Prostate gland (tissue), 2 donors: ENCODE data around the gene GTSE1. TPM values are rescaled to one million over a fixed set of nuclear protein-coding genes. Genes with fewer than 3 reads are reported as not detected.

Source experiments
- DNase-seq: peaks from one replicate; pipeline ENCODE4 v3.0.0-alpha.2; 2019; ENCODE audit warnings: low spot score
- H3K27ac ChIP-seq, 2 donors: fragments of 200-600 bp; sonication (generic); 2 replicates each; pipeline ENCODE4 v1.5.1; 2017 to 2019
- H3K27me3 ChIP-seq: fragments of 200-600 bp; sonication (generic); replicated peaks from 2 replicates; pipeline ENCODE4 v1.5.1; 2019; ENCODE audit not compliant: insufficient read depth
- H3K36me3 ChIP-seq, 2 donors: fragments of 200-600 bp; sonication (generic); 1 replicate in 1 of 2; 2 replicates in 1 of 2; pipeline versions ENCODE4 v1.5.1 to v1.8.1; 2017 to 2019
- H3K4me1 ChIP-seq: fragments of 200-600 bp; sonication (generic); replicated peaks from 2 replicates; pipeline ENCODE4 v1.5.1; 2019
- H3K4me3 ChIP-seq, 2 donors: fragments of 200-600 bp; sonication (generic); 2 replicates each; pipeline ENCODE4 v1.5.1; 2017 to 2019
- H3K9me3 ChIP-seq: fragments of 200-600 bp; sonication (generic); 2 replicates; pipeline ENCODE4 v1.5.1; 2017
- POLR2A ChIP-seq: fragments of 450-650 bp; IDR thresholded peaks from one replicate; pipeline ENCODE4 v1.6.1; 2016; ENCODE audit warnings: antibody characterized with exemption, mild to moderate bottlenecking
- POLR2AphosphoS5 ChIP-seq: sonication (generic); formaldehyde crosslinking; IDR thresholded peaks from one replicate; pipeline ENCODE4 v1.6.1; 2017; ENCODE audit warnings: antibody characterized with exemption
- WGBS: methylation state at CpG from one replicate; pipeline ENCODE4 v1.1.5; 2018; 5-methylcytosine and 5-hydroxymethylcytosine counted together
- intact Hi-C: fragments of 100-400 bp; cut with DNase I; formaldehyde crosslinking; loops from one replicate; pipeline ENCODE4 v1.14.2; 2022
- total RNA-seq, 2 donors: library from RNA; depleted of rRNA; stranded (reverse); fragments of >200 nt; gene quantifications; one replicate each; pipeline ENCODE4 v1.1.0, GENCODE V29; 2016
- TF ChIP-seq, protein P1 (sequence below), 4 experiments: fragments of 200-600 bp in 2 of 4; fragments of 450-650 bp in 2 of 4; sonication (generic) in 2 of 4; IDR thresholded peaks; 1 replicate in 3 of 4; 2 replicates in 1 of 4; pipeline ENCODE4 v1.5.1; 2016 to 2019; ENCODE audit warnings: antibody characterized with exemption in 4 of 4, mild to moderate bottlenecking in 2 of 4, moderate library complexity in 2 of 4

GTSE1 gene
- total RNA-seq, 2 donors from 2014 or later = 0.46 to 4.8 TPM

- intact Hi-C loops = no loop called here
- no peak overlapping the region for H3K4me3 ChIP-seq
- TF ChIP-seq POLR2A (no peak), POLR2AphosphoS5 (no peak)
- TF ChIP-seq, protein P1, sequence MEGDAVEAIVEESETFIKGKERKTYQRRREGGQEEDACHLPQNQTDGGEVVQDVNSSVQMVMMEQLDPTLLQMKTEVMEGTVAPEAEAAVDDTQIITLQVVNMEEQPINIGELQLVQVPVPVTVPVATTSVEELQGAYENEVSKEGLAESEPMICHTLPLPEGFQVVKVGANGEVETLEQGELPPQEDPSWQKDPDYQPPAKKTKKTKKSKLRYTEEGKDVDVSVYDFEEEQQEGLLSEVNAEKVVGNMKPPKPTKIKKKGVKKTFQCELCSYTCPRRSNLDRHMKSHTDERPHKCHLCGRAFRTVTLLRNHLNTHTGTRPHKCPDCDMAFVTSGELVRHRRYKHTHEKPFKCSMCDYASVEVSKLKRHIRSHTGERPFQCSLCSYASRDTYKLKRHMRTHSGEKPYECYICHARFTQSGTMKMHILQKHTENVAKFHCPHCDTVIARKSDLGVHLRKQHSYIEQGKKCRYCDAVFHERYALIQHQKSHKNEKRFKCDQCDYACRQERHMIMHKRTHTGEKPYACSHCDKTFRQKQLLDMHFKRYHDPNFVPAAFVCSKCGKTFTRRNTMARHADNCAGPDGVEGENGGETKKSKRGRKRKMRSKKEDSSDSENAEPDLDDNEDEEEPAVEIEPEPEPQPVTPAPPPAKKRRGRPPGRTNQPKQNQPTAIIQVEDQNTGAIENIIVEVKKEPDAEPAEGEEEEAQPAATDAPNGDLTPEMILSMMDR (IDR thresholded peaks at IDR 0.05) = no peak
- 44% methylated on average over 11 of the region's 11 CpGs for WGBS
- no peaks in the 10 kb centered on the region for H3K4me1 ChIP-seq
- no peaks in the 10 kb centered on the region for H3K27me3 ChIP-seq
- no peaks in the 10 kb centered on the region for H3K9me3 ChIP-seq
- no peaks in the 10 kb centered on the region for H3K36me3 ChIP-seq
- DNase-seq = no peak
- no peak overlapping the region for H3K27ac ChIP-seq
These were observed 65.1 kb downstream of the GTSE1 start for GRCh38 chr22:46361826-46362202.

GRCh38 chr22:46362203-46362933 is 65.7 kb downstream of the GTSE1 start:
- Histone ChIP-seq H3K36me3 (no peaks in the 10 kb centered on the region), H3K27me3 (no peaks in the 10 kb centered on the region), H3K9me3 (no peaks in the 10 kb centered on the region), H3K27ac (no peak overlapping the region), H3K4me3 (no peak overlapping the region), H3K4me1 (no peaks in the 10 kb centered on the region)
- no peak for TF ChIP-seq POLR2A
- TF ChIP-seq, protein P1 (IDR thresholded peaks at IDR 0.05) = no peak
- no peak for TF ChIP-seq POLR2AphosphoS5
- no peak for DNase-seq
- 70% methylated on average over 25 of the region's 25 CpGs for WGBS
- intact Hi-C loops = no loop called here

- Histone ChIP-seq H3K27me3 (no peaks in the 10 kb centered on the region), H3K4me1 (no peaks in the 10 kb centered on the region), H3K9me3 (no peaks in the 10 kb centered on the region), H3K36me3 (no peaks in the 10 kb centered on the region), H3K27ac (no peak overlapping the region), H3K4me3 (no peak overlapping the region)
- no peak for DNase-seq
- intact Hi-C loops = no loop called here
- 90% methylated on average over 15 of the region's 15 CpGs for WGBS
- TF ChIP-seq, protein P1 (IDR thresholded peaks at IDR 0.05) = no peak
- TF ChIP-seq POLR2AphosphoS5 = no peak
- TF ChIP-seq POLR2A = no peak
These were observed 66.4 kb downstream of the GTSE1 start for GRCh38 chr22:46362934-46363515.

DNA sequence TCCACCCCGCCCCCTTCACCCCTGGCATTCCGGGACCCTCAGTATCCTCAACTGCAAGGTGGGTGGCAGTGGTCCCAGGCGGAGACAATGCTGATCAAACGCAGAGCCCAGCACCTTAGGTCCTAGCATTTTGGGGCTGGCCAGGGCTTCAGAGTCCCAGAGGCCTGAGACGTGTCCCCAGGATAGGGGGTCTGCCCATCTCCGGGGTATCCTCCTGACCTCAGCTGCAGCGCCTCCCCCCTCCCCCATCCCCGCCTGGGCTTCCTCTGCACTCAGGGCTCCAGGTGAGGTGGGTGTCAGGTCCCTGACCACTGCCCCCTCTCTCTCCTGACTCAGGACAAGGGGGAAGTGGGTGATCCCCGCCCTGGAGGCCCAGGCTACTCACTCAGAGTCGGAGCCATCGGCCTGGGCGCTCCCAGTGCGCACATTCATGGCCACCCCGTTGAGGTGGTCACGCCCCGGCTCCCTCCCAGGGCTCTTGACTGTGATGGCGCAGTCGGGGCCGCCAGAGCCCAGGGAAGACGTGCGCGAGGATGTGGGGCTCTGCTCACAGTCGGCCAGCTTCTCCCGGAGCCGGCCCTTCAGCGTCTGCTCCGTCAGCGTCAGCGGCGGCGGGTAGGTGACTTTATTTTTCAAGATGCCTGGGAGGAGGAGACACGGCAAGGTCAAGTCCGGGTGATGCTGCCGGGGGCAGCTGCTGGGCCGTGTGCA is 67.1 kb downstream of the GTSE1 start:
- Histone ChIP-seq H3K4me1 (no peaks in the 10 kb centered on the region), H3K36me3 (no peaks in the 10 kb centered on the region), H3K27ac (no peak overlapping the region), H3K27me3 (no peaks in the 10 kb centered on the region), H3K9me3 (no peaks in the 10 kb centered on the region), H3K4me3 (no peak overlapping the region)
- intact Hi-C loops = no loop called here
- WGBS = 91% methylated on average over 35 of the region's 35 CpGs
- TF ChIP-seq, protein P1 (IDR thresholded peaks at IDR 0.05) = no peak
- no peak for TF ChIP-seq POLR2A
- no peak for TF ChIP-seq POLR2AphosphoS5
- no peak for DNase-seq
